Cortex of kidney (tissue), 1 donor: Measurements from ENCODE around the gene LUC7L.
"Not testable (repeated sequence)": the region's sequence is repeated elsewhere in the genome, so short reads cannot be mapped to it uniquely, and the experiment has no call there.

Experiments used
- DNase-seq: peaks from one replicate; lab custom pipeline; 2025; lab: John Stamatoyannopoulos, UW

Gene LUC7L

DNA sequence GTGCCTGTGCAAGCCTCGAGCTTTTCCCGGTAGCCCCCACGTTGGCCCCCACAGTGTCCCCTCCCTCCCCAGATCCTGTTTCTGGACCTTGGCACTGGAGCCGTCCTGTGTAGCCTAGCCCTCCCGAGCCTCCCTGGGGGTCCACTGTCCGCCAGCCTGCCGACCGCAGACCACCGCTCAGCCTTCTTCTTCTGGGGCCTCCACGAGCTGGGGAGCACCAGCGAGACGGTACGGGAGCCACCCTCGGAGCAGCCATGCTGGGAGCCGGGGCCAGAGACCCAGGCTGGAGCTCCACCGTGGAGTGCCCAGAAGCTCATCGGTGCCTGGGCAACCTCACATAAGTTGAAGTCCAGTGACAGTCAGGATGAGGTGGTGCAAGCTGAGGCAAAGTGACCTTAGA is 34.7 kb upstream of the LUC7L start:
- DNase-seq, result no peak

DNA sequence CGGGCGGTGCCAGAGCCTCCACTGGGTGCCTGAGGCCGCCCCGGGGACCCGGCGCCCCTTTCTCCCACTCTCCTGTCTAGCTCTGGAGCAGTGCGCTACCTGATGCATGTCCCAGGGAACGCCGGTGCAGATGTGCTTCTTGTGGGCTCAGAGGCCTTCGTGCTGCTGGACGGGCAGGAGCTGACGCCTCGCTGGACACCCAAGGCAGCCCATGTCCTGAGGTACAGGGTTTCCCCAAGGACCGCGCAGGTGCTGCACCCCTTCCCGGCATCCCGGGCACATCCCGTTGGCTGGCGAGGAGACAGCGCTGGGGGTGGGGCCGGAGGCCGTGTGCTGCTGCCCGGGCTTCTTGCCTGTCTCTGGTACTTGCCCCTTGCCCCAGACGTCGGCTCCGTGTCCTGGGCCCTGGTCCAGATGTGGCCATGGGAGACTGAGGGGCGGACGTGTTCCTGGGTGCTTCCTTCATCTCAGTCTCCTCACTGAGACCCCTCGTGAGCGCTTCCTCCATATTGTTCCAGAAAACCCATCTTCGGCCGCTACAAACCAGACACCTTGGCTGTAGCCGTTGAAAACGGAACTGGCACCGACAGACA is 34.0 kb upstream of the LUC7L start:
- DNase-seq, result no peak

GRCh38 chr16:262121-262745 is 33.0 kb upstream of the LUC7L start:
- no peak for DNase-seq

DNA sequence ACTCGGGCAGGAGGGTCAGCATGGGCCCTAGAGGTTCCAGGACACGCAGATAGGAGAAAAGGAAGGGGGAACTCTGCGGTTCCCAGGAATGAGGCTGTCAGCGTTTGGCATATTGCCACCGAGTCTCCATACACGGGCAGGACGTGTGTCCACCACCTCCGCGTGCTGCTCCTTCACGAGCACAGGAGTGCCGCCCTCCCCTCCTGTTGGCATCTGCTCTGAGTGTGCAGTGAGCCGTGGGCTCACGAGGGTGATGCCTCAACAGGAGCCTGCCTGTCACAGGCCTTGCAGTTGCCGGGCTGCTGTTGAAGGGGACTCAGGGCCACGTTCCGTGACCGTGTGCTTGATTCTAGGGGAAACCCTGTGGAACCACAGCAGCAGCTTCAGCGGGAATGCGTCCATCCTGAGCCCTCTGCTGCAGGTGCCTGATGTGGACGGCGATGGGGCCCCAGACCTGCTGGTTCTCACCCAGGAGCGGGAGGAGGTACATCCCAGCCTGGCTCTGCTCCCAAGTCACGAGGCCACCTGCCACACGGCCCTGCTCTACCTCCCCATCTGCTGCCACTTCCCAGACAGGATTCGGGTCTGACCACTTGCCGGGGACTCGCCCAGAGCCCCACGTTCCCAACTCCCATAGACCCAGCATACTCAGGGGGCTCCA is 31.9 kb upstream of the LUC7L start:
- no peak for DNase-seq

DNA sequence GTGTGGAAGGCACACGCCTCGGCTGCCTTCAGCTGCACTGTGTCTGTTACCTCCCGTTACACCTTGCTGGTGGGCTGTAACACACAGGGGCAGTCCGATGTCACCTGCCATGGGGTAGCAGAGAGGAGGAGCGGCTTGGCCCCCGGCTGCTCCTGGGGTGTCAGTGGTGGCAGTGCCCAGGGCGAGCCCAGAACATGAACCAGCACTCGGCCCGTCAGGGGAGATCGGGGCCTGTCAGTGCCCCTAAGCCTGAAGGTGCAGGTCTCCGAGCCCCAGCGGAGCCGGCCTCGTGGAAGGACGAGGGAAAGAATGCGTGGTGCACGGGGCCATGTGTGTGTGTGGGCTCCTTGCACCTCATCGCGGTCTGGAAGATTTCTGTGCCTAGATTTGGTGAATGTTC is 31.1 kb upstream of the LUC7L start:
- no peak for DNase-seq

DNA sequence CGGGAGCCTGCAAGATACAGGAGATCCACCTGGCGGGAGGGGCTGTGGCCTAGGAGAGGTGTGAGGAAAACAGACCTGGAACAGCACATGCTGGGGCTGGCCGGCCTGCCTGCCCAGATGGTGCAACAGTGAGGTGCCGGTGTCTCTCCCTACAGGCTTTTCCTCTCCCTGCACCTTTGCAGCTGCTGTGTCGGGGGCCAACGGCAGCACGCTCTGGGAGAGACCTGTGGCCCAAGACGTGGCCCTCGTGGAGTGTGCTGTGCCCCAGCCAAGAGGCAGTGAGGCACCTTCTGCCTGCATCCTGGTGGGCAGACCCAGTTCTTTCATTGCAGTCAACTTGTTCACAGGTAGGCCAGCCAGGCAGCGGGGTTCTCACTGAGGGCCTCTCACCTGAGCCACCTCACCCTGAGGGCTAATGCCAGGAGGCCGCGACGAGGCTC is 30.6 kb upstream of the LUC7L start:
- DNase-seq, result no peak

- DNase-seq, result no peak
These were observed 30.0 kb upstream of the LUC7L start for GRCh38 chr16:259226-259625.

DNA sequence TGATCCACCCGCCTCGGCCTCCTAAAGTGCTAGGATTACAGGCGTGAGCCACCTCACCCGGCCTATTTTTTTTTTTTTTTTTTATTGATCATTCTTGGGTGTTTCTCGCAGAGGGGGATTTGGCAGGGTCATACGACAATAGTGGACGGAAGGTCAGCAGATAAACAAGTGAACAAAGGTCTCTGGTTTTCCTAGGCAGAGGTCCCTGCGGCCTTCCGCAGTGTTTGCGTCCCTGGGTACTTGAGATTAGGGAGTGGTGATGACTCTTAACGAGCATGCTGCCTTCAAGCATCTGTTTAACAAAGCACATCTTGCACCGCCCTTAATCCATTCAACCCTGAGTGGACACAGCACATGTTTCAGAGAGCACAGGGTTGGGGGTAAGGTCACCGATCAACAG is 28.8 kb upstream of the LUC7L start:
- DNase-seq, result not testable (repeated sequence)

DNA sequence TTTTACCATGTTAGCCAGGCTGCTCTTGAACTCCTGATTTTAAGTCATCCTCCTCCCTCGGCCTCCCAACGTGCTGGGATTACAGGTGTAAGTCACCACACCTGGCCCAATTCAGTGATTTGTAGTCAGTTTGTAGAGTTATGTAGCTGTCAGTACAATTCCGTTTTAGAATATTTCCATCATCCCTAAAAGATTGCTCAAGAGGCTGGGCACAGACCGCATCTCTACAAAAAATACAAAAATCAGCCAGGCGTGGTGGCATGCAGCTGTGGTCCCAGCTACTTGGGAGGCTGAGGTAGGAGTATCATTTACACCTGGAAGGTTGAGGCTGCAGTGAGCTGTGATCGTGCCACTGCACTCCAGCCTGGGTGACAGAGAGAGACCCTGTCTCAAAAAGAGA is 25.9 kb upstream of the LUC7L start:
- DNase-seq, result no peak

- no peak for DNase-seq
These were observed 25.2 kb upstream of the LUC7L start for GRCh38 chr16:254461-254860.

DNA sequence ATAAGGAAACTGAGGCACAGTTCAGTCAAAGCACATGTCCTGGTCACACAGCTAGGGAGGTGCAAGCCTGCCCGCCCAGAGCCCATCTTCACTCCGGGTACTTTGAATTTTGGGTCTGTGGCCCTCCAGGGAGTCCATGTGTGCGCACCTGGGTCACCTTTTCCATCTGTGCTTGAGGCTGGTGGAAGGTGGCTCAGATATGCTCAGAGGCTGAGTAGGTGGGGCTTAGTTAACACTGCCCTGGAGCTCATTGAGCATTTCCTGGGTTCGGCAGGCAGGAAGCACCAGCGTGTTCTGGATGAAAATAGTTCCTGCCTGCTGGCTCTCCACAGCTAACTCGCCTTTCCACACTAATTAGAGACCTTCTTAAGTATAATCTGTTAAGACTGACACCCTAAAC is 24.6 kb upstream of the LUC7L start:
- DNase-seq, result no peak

- no peak for DNase-seq
These were observed 23.4 kb upstream of the LUC7L start for GRCh38 chr16:252366-253337.

DNA sequence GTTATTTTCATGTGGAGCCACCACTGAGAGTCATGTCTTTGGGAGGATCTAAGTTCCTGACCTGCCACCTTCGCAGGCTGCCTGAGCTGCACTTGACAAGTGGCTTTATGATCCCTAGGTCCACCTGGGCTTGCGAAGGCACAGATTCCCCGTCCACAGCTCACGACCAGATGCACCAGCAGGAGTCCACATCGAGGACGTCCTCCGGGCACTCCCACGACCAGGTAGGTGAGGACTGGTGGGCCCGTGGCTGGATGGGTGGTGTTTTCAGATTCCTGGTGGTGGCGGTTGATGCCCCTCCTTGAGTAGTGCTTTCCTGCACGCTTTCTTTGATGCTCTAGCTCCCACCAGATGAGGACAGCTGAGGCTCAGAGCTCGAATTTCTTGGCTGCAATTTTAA is 20.2 kb upstream of the LUC7L start:
- no peak for DNase-seq

DNA sequence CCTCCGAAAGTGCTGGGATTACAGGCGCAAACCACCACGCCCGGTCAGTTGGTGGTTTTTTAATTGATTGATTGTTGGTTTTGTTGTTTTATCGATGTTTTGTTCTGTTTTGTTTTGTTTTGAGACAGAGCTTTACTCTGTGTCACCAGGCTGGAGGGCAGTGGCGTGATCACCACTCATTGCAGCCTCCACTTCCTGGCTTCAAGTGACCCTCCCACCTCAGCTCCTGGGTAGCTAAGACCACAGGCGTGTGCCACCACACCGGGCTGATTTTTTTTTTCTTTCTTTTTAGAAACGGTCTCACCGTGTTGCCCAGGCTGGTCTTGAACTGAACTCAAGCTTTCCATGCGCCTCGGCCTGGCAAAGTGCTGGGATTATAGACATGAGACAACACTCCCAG is 17.8 kb upstream of the LUC7L start:
- no peak for DNase-seq

DNA sequence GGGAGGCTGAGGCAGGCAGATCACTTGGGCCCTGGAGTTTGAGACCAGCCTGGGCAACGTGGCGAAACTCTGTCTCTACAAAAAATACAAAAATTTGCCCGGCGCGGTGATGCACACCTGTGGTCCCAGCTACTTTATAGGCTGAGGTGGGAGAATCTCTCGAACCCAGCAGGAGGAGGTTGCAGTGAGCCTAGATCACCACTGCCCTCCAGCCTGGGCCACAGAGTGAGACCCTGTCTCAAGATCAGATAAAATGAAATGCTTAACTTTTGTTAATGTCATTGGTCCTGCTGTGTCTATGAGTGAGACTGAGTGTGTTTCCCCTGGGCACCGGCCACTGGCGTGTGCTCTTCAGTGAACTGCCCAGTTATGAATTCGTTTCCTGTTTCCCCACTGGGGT is 15.9 kb upstream of the LUC7L start:
- no peak for DNase-seq

DNA sequence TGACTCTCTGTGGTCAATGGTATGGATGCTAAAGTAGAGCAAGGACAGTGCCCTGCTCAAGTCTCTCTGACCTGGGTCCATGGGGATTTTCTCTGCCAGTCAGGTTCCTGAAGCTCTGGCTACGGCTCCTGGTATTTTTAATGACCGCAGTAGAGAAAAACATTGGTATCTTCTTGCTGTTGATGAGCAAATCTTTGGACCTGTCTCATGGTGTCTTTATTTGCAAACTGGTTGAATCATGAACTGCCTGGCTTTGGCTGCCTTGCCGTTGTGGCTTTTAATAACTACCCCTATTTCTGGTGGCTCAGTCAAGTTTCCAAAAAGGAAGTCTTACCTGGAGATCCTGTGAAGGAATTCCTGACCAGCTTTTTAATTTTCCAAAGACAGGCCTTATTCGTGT is 14.1 kb upstream of the LUC7L start:
- DNase-seq, result no peak

- no peak for DNase-seq
These were observed 13.0 kb upstream of the LUC7L start for GRCh38 chr16:242281-242680.

DNA sequence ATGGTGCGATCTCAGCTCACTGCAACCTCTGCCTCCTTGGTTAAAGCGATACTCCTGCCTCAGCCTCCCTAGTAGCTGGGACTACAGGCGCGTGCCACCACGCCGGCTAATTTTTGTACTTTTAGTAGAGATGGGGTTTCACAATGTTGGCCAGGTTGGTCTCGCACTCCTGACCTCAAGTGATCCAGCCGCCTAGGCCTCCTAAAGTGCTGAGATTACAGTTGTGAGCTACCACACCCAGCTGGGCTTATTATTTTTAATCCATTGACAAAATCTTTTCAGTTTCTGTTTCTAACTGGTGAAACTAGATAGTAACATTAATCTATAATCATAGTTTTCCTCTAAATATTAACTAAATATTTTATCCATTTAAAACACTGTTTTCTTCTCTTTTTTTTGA is 11.3 kb upstream of the LUC7L start:
- no peak for DNase-seq

DNA sequence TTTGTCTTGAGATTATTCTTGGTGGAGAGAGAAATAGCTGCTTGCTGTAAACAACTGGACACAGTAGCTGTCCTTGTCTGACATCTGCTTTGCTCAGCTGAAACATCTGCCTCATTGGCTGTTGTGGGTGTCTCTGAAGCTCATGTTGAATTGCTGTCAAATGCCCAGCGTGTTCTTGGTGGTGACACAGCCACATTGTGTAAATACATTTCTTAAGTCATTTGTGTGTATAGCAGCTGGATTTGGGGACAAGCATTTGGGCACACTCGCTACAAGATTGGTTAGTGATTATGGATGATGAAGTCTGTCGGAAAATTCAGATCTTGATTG is 10.7 kb upstream of the LUC7L start:
- no peak for DNase-seq

DNA sequence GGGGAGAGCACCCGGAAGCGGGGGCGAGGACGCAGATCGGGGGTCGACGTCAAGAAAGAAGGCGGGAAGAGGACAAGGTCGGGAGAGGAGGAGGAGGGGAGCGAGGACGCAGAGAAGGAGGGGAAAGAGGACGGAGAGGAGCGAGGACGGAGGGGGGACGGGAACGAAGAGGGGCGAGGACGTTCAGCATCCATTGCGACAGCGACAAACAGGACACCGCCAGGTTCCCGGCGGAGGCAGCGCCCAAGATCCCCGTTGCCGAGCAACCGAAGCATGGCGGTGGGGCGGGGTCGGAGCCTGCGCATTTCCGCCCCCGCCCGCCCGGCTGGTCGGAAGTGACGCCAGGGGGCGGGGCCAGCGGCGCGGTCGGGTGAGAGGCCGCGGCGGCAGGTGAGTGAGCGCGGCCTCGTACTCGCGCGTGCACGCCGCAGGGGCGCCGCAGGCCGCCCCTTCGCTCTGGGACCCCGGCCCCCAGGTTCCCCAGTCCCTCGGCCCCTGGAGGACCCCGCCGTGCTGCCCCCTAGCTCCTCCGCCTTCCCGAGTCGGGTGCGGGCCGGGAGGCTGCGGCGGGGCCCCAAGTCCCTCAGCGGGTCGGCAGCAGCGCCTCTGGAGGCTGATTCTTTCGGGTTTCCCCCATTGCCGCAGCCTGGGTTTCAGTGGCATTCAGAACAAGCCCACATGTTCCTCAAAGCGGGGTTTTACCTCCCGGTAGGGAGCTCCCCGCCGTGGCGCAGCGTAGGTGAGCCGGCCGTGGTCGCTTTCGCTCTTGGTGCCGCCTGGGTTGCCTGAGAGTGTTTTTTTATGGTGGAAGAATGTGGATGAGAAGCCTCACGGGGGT is 5.4 kb upstream of the LUC7L start, which contains the start of gene FAM234A:
Gene FAM234A, plus strand, starts transcription at position 354 of the 838 bp plus-strand sequence. CDS start 19,593 bp downstream, outside the sequence.
- no peak for DNase-seq

DNA sequence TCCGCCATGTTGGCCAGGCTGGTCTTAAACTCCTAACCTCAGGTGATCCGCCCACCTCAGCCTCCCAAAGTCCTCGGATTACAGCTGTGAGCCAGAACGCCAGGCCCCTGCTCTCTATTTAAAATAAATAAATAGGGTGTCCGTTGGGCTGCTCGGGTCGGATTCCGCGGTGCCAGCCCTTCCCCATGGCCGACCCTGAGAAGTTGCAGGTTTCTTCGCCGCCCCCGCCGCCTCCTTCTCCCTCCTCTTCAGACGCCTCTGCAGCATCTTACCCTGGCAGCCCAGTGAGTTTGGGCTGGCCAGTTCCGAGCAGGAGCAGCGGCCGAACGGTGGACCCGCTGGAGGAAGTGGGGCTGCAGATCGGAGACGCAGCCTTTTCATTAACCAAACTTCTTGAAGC is 1.7 kb upstream of the LUC7L start:
- no peak for DNase-seq

DNA sequence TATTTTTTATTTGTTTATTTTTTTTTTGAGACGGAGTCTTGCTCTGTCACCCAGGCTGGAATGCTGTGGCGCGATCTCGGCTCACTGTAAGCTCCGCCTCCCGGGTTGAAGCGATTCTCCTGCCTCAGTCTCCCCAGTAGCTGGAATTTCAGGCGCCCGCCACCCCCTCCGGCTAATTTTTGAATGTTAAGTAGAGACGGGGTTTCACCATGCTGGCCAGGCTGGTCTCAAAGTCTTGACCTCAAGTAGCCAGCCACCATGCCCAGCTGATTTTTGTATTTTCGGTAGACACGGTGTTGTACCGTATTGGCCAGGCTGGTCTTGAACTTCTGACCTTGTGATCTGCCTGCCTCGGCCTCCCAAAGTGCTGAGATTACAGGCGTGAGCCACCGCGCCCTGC is 1.1 kb upstream of the LUC7L start:
- DNase-seq, result not testable (repeated sequence)
